Stomach (tissue), 9 donors: ENCODE measurements around the gene C10orf105. TPM values are rescaled to one million over a fixed set of nuclear protein-coding genes. Genes with fewer than 3 reads are reported as not detected.

ENCODE experiments used
- DNase-seq, 2 donors: peaks; one replicate each; pipeline versions ENCODE4 v3.0.0 to v3.0.0-alpha.2; 2013 to 2019
- H3K27ac ChIP-seq, 5 donors: fragments of 200-600 bp in 4 of 5; sonication (generic) in 4 of 5; one replicate each; pipeline ENCODE4 v1.5.1; 2013 to 2019; ENCODE audit warnings: mild to moderate bottlenecking in 1 of 5, moderate library complexity in 1 of 5
- H3K27me3 ChIP-seq, 3 donors: fragments of 200-600 bp; sonication (generic); one replicate each; pipeline ENCODE4 v1.5.1; 2017 to 2019; ENCODE audit warnings: mixed run types in 1 of 3
- H3K36me3 ChIP-seq, 4 donors: fragments of 200-600 bp; sonication (generic); 1 replicate in 3 of 4; 2 replicates in 1 of 4; pipeline ENCODE4 v1.5.1; 2016 to 2019
- H3K4me1 ChIP-seq, 4 donors: fragments of 200-600 bp; sonication (generic); one replicate each; pipeline ENCODE4 v1.5.1; 2016 to 2019
- H3K4me3 ChIP-seq, 4 donors: fragments of 200-600 bp; sonication (generic) in 3 of 4; one replicate each; pipeline ENCODE4 v1.5.1; 2016 to 2019; ENCODE audit warnings: mild to moderate bottlenecking in 1 of 4
- H3K9me3 ChIP-seq, 4 donors: fragments of 200-600 bp; sonication (generic); one replicate each; pipeline ENCODE4 v1.5.1; 2016 to 2019
- EP300 ChIP-seq: sonication (generic); formaldehyde crosslinking; IDR thresholded peaks from one replicate; pipeline ENCODE4 v1.6.1; 2017; ENCODE audit warnings: antibody characterized with exemption
- POLR2A ChIP-seq, 4 donors: fragments of 450-650 bp; IDR thresholded peaks; one replicate each; pipeline ENCODE4 v1.6.1; 2016; ENCODE audit warnings: antibody characterized with exemption in 4 of 4, control low read depth in 2 of 4, mild to moderate bottlenecking in 1 of 4, moderate library complexity in 1 of 4
- POLR2AphosphoS5 ChIP-seq, 3 donors: sonication (generic); formaldehyde crosslinking; IDR thresholded peaks; one replicate each; pipeline ENCODE4 v1.6.1; 2016; ENCODE audit warnings: antibody characterized with exemption in 3 of 3
- WGBS, 5 donors: extraction: QIAGEN DNeasy Blood & Tissue Kit in 3 of 5; methylation state at CpG; one replicate each; pipeline versions ENCODE4 v1.1.5 to v1.1.7; 2013 to 2018; 5-methylcytosine and 5-hydroxymethylcytosine counted together
- intact Hi-C: fragments of 100-400 bp; cut with DNase I; formaldehyde crosslinking; loops from one replicate; pipeline ENCODE4 v1.15.1; 2023; ENCODE audit warnings: low total_unique reads
- polyA plus RNA-seq, 3 donors: library from polyadenylated mRNA; stranded (reverse); fragments of 200-250 nt; gene quantifications; one replicate each; pipeline ENCODE4 v1.2.3, GENCODE V29; 2013
- total RNA-seq, 5 donors: library from RNA; depleted of rRNA; stranded (reverse); fragments of >200 nt; gene quantifications; one replicate each; pipeline versions ENCODE4 v1.1.0 to v1.2.3, GENCODE V29; 2014 to 2016
- TF ChIP-seq, protein P1 (sequence below), 7 experiments: fragments of 450-650 bp in 4 of 7; fragments of 200-600 bp in 3 of 7; sonication (generic) in 3 of 7; IDR thresholded peaks; one replicate each; pipeline ENCODE4 v1.5.1; 2016 to 2019; ENCODE audit warnings: antibody characterized with exemption in 7 of 7, control low read depth in 2 of 7, mild to moderate bottlenecking in 1 of 7
- donor health status: healthy with polysubstance abuse.
- donor health status: Bipolar disorder and iron deficiency.
- donor health status: healthy.

Gene C10orf105
- total and polyA plus RNA-seq, 8 donors: 0.03 TPM; not detected in 7

DNA sequence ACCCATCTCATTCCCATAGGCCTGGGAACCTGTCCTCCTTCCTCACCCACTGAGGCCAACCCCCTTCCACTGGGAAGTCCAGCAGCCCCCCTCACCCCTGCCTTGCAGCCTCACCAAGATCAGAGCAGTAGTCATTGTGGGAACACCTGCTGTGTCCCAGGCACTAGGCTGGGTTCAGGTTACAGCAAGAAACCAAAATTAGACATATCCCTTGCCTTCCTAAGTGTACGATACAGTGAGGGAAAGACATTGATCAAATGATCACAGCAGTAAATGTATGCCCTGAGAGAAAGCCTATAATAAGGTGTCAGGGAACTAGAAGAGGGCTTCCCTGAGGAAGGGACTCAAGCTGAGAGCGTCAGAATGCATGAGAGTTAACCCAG is 17.0 kb upstream of the C10orf105 start:
- intact Hi-C loops: no loop called here
- no peak for TF ChIP-seq EP300
- no peak for TF ChIP-seq POLR2AphosphoS5 (IDR thresholded peaks at IDR 0.05)
- TF ChIP-seq POLR2A (IDR thresholded peaks at IDR 0.05): no peak
- TF ChIP-seq, protein P1, sequence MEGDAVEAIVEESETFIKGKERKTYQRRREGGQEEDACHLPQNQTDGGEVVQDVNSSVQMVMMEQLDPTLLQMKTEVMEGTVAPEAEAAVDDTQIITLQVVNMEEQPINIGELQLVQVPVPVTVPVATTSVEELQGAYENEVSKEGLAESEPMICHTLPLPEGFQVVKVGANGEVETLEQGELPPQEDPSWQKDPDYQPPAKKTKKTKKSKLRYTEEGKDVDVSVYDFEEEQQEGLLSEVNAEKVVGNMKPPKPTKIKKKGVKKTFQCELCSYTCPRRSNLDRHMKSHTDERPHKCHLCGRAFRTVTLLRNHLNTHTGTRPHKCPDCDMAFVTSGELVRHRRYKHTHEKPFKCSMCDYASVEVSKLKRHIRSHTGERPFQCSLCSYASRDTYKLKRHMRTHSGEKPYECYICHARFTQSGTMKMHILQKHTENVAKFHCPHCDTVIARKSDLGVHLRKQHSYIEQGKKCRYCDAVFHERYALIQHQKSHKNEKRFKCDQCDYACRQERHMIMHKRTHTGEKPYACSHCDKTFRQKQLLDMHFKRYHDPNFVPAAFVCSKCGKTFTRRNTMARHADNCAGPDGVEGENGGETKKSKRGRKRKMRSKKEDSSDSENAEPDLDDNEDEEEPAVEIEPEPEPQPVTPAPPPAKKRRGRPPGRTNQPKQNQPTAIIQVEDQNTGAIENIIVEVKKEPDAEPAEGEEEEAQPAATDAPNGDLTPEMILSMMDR (IDR thresholded peaks at IDR 0.05): no peak
- 81 to 95% (median 90%) methylated on average over 2 of the region's 2 CpGs for WGBS, 5 donors
- no peak for DNase-seq
- no peak overlapping the region for H3K4me3 ChIP-seq
- H3K36me3 ChIP-seq: no peaks in the 10 kb centered on the region
- H3K27me3 ChIP-seq: no peaks in the 10 kb centered on the region
- H3K27ac ChIP-seq: peak overlapping the region; percentile 2 to 79 (median 63)
- H3K4me1 ChIP-seq: peaks cover 24 to 64% (median 37%) of the 10 kb centered on the region in 4 donors
- no peaks in the 10 kb centered on the region for H3K9me3 ChIP-seq

DNA sequence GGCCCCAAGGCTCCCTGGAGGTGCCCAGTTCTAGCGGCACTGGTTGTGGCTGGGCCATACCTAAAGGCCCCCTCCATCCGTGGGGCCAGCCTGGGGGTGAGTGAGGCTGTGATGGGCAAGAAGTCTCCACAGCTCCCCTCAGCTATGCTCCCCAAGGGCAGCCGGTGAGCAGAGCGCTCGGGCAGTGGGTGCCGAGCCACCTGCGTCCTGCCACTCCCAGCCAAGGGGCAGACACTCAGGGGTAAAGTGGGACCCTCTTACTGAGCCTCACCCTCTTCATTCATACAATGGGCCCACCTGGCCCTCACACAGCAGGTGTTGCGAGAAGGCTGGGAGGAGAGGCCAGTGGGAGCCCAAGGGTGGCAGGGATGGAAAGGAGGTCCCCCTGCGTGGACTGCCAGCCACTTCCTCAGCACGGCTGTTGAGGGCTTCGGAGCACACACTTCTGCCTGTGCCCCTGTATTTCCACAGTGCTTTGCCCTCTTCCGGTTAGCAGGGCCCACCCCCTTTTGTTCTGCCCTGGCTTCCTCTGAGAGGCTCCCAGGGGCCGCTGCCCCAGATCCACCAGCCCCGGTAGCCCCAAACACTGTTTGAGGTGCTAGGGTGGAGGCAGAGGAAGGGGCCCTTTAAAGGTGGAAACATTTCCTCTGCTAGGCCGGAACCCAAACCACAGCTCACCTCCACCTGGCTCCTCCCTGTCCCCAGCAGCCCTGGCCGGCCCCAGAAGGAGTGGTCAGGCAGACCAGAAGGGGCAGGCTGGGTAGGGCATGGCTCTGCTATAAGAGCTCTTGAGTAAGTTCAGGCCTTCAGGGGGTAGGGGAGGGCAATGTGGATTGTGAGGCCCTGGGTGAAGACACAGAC is 16.4 kb upstream of the C10orf105 start:
- Histone ChIP-seq H3K27ac (peak overlapping the region; percentile 2 to 79 (median 63)), H3K4me3 (no peak overlapping the region), H3K9me3 (no peaks in the 10 kb centered on the region), H3K27me3 (no peaks in the 10 kb centered on the region), H3K4me1 (peaks cover 24 to 61% (median 37%) of the 10 kb centered on the region in 4 donors), H3K36me3 (no peaks in the 10 kb centered on the region)
- DNase-seq: peak; percentile 39 to 68
- intact Hi-C loops: no loop called here
- WGBS, 5 donors: 73 to 77% (median 74%) methylated on average over 10 to 16 of the region's 16 CpGs
- TF ChIP-seq POLR2AphosphoS5 (IDR thresholded peaks at IDR 0.05) (peak in 1 of 3 donors; percentile 17), EP300 (no peak), POLR2A (IDR thresholded peaks at IDR 0.05) (no peak)
- TF ChIP-seq, protein P1 (IDR thresholded peaks at IDR 0.05): no peak

DNA sequence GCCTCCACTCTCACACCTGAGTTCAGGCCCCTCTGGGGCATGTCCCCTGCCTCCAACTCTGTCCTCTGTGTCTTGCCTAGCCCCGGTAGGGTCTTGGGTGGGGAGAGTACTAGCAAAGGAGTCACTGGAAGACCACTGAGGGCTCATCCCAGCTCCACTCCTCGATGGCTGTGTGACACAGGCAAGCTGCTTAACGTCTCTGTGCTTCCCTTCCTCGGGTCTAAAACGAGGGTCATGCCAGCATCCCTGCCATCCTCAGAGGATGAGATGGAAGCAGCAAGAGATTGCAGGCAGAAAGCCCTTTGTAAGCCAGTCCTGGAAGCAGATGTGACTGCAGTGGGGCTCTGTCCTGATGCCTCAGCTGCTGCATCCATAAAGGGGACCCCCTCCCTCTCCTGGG is 15.2 kb upstream of the C10orf105 start:
- H3K27ac ChIP-seq: peak overlapping the region in 2 of 5 donors; percentile 68 to 79
- DNase-seq: no peak
- TF ChIP-seq, protein P1 (IDR thresholded peaks at IDR 0.05): no peak
- TF ChIP-seq EP300 (no peak), POLR2A (IDR thresholded peaks at IDR 0.05) (no peak), POLR2AphosphoS5 (IDR thresholded peaks at IDR 0.05) (no peak)
- H3K27me3 ChIP-seq: no peaks in the 10 kb centered on the region
- WGBS, 5 donors: 72 to 89% (median 87%) methylated on average over 5 of the region's 5 CpGs
- H3K36me3 ChIP-seq: no peaks in the 10 kb centered on the region
- H3K9me3 ChIP-seq: no peaks in the 10 kb centered on the region
- no peak overlapping the region for H3K4me3 ChIP-seq
- intact Hi-C loops: no loop called here
- peaks cover 18 to 59% (median 32%) of the 10 kb centered on the region in 4 donors for H3K4me1 ChIP-seq

DNA sequence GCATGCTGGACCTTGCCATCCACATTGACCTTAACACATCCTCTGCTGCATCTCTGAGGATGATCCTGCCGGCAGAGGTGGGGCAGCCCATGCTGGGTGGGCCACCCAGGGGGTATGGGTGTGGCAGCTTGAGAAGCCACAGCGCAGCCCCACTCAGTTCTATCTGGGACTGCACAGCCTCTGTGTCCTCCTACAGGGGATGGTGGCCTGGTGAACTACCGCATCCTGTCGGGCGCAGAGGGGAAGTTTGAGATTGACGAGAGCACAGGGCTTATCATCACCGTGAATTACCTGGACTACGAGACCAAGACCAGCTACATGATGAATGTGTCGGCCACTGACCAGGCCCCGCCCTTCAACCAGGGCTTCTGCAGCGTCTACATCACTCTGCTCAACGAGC is 12.2 kb upstream of the C10orf105 start:
- no peak for DNase-seq
- TF ChIP-seq POLR2AphosphoS5 (IDR thresholded peaks at IDR 0.05): no peak
- TF ChIP-seq POLR2A (IDR thresholded peaks at IDR 0.05): no peak
- TF ChIP-seq, protein P1 (IDR thresholded peaks at IDR 0.05): no peak
- TF ChIP-seq EP300: no peak
- intact Hi-C loops: no loop called here
- H3K4me3 ChIP-seq: no peak overlapping the region
- no peak overlapping the region for H3K27ac ChIP-seq
- H3K27me3 ChIP-seq: no peaks in the 10 kb centered on the region
- H3K9me3 ChIP-seq: no peaks in the 10 kb centered on the region
- no peaks in the 10 kb centered on the region for H3K36me3 ChIP-seq
- peaks cover 40 to 60% (median 49%) of the 10 kb centered on the region in 4 donors for H3K4me1 ChIP-seq
- WGBS, 5 donors: 87 to 94% (median 91%) methylated on average over 6 to 12 of the region's 12 CpGs
